Measurements from ENCODE around the gene STRN3. TPM values are rescaled to one million over a fixed set of nuclear protein-coding genes. Genes with fewer than 3 reads are reported as not detected.

STRN3 gene
- total RNA-seq, 1 experiment from 2014 or later, result 52.1 TPM

DNA sequence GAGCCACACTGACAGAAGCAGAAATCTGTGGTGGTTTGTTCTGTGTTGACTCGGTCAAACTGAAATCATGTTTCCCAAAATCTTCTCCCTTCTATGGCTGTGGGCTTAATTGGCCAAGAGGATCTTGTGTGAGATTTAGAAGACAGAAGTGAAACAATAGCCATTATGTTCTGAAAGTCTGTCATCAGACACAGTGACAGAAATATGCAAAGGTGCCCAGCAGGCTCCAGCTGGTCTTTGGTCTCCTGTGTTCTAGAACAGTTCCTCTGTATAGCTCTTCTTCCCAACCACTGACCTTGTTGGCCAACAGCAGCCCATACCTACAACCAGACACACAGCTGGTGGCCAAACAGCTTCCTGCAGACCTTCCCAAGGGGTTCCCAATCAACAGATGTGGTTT is 176.8 kb downstream of the STRN3 start:
- Histone ChIP-seq H2AFZ (ENCODE audit: low read length) (no peak overlapping the region), H3K56ac (ENCODE audit: insufficient read length, low read depth, low read length) (no peak overlapping the region), H3K27me3 (ENCODE audit: insufficient read depth, low read length) (no peaks in the 10 kb centered on the region), H3K79me1 (ENCODE audit: insufficient read depth, low read depth, low read length, poor library complexity, severe bottlenecking) (no peaks in the 10 kb centered on the region), H2BK20ac (ENCODE audit: low read depth, low read length, poor library complexity, severe bottlenecking) (no peak overlapping the region), H2AK5ac (ENCODE audit: insufficient read length, low read length) (no peak overlapping the region), H4K91ac (ENCODE audit: insufficient read length, low read depth, low read length) (no peak overlapping the region), H4K20me1 (ENCODE audit: control insufficient read depth, insufficient read depth, insufficient read length) (no peaks in the 10 kb centered on the region), H3K18ac (ENCODE audit: insufficient read length, low read depth, low read length) (no peak overlapping the region), H2BK12ac (ENCODE audit: insufficient read length, low read depth, low read length) (no peak overlapping the region), H3K23ac (ENCODE audit: insufficient read length, low read depth, low read length) (no peak overlapping the region), H2BK15ac (ENCODE audit: low read depth, low read length) (no peak overlapping the region), H3K4me2 (ENCODE audit: insufficient read depth, insufficient read length, low read length) (no peak overlapping the region), H3K23me2 (ENCODE audit: insufficient read length, low read depth, low read length, poor library complexity, severe bottlenecking) (no peaks in the 10 kb centered on the region), H3T11ph (ENCODE audit: low read length) (no peak overlapping the region), H4K8ac (replicated peaks; ENCODE audit: insufficient read length, low read depth, low read length) (no peak overlapping the region), H3K4me1 (ENCODE audit: insufficient read depth, low read length) (no peaks in the 10 kb centered on the region), H3K4ac (ENCODE audit: low read depth, low read length) (no peak overlapping the region), H2BK5ac (ENCODE audit: insufficient read length, low read length) (no peak overlapping the region), H3K14ac (ENCODE audit: insufficient read depth, low read length) (no peak overlapping the region), H3K9ac (ENCODE audit: extremely low read depth, insufficient read length, low read length) (no peak overlapping the region), H3K27ac (ENCODE audit: insufficient read length, low read depth, low read length) (no peak overlapping the region), H3K79me2 (ENCODE audit: insufficient read depth, low read length) (no peaks in the 10 kb centered on the region), H2BK120ac (ENCODE audit: low read depth, low read length, poor library complexity, severe bottlenecking) (no peak overlapping the region), H3K9me3 (ENCODE audit: control insufficient read depth, low read depth, low read length) (no peaks in the 10 kb centered on the region), H4K5ac (ENCODE audit: insufficient read length, low read depth, low read length) (no peak overlapping the region)
- WGBS (ENCODE audit: extremely low coverage, insufficient read length, low lambda C conversion rate), result no CpG with 5 or more reads among the region's 1 CpG
- DNase-seq, result no peak
- Mint-ChIP-seq H3K27ac (no peak overlapping the region), H3K9me3 (no peaks in the 10 kb centered on the region), H3K4me1 (no peaks in the 10 kb centered on the region), H3K36me3 (ENCODE audit: insufficient read depth in 1 of 3, low read depth in 3 of 3) (no peaks in the 10 kb centered on the region), H3K4me3 (no peak overlapping the region), H3K27me3 (ENCODE audit: low read depth) (no peaks in the 10 kb centered on the region; the same call in 1 of the 2 replicates)
- TF ChIP-seq, protein P1, sequence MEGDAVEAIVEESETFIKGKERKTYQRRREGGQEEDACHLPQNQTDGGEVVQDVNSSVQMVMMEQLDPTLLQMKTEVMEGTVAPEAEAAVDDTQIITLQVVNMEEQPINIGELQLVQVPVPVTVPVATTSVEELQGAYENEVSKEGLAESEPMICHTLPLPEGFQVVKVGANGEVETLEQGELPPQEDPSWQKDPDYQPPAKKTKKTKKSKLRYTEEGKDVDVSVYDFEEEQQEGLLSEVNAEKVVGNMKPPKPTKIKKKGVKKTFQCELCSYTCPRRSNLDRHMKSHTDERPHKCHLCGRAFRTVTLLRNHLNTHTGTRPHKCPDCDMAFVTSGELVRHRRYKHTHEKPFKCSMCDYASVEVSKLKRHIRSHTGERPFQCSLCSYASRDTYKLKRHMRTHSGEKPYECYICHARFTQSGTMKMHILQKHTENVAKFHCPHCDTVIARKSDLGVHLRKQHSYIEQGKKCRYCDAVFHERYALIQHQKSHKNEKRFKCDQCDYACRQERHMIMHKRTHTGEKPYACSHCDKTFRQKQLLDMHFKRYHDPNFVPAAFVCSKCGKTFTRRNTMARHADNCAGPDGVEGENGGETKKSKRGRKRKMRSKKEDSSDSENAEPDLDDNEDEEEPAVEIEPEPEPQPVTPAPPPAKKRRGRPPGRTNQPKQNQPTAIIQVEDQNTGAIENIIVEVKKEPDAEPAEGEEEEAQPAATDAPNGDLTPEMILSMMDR (conservative IDR thresholded peaks at IDR 0.05), result no peak

Measured in H9 (cell line).